MCF 10A (cell line): ENCODE data around the gene TRIM62. TPM values are rescaled to one million over a fixed set of nuclear protein-coding genes. Genes with fewer than 3 reads are reported as not detected.

ENCODE experiments used
- BruUV-seq: library from RNA; stranded (reverse); fragments of 400-500 nt; replicated peaks from 2 replicates; lab custom pipeline; 2021; lab: Mats Ljungman, UMichigan
- CTCF ChIA-PET: fragments of 300-600 bp; sonication (Branson Sonifier 250); formaldehyde crosslinking; extraction: SDS; loops from one replicate; lab custom pipeline; 2021; ENCODE audit warnings: antibody characterized with exemption, inconsistent platforms; lab: Yijun Ruan, JAX
- POLR2A ChIA-PET: fragments of 300-600, 350-650 bp; sonication (Branson Sonifier 250); formaldehyde crosslinking; extraction: SDS; loops from one replicate; lab custom pipeline; 2020; ENCODE audit warnings: antibody characterized with exemption, inconsistent platforms; lab: Yijun Ruan, JAX
- DNase-seq: peaks from one replicate; pipeline ENCODE4 v3.0.0-alpha.2; 2018; ENCODE audit not compliant: unreplicated experiment
- H3K27ac Mint-ChIP-seq: one replicate; pipeline ENCODE4 v1.8.0; 2022; ENCODE audit warnings: mild to moderate bottlenecking, low read depth, mixed read lengths; ENCODE audit not compliant: unreplicated experiment
- H3K27me3 Mint-ChIP-seq: one replicate; pipeline ENCODE4 v1.8.0; 2022; ENCODE audit warnings: mixed read lengths; ENCODE audit not compliant: insufficient read depth, unreplicated experiment
- H3K36me3 Mint-ChIP-seq: one replicate; pipeline ENCODE4 v1.8.0; 2022; ENCODE audit warnings: mild to moderate bottlenecking, moderate library complexity, mixed read lengths; ENCODE audit not compliant: insufficient read depth, unreplicated experiment
- H3K4me1 Mint-ChIP-seq: one replicate; pipeline ENCODE4 v1.8.0; 2022; ENCODE audit warnings: mixed read lengths; ENCODE audit not compliant: insufficient read depth, unreplicated experiment
- H3K4me3 Mint-ChIP-seq: one replicate; pipeline ENCODE4 v1.8.0; 2022; ENCODE audit warnings: mild to moderate bottlenecking, moderate library complexity, mixed read lengths; ENCODE audit not compliant: unreplicated experiment
- H3K9me3 Mint-ChIP-seq: one replicate; pipeline ENCODE4 v1.8.0; 2022; ENCODE audit warnings: mixed read lengths; ENCODE audit not compliant: unreplicated experiment
- CTCF ChIP-seq: fragments of 200-600 bp; IDR thresholded peaks from one replicate; pipeline ENCODE4 v1.8.0; 2022; ENCODE audit warnings: antibody characterized with exemption, mild to moderate bottlenecking; ENCODE audit not compliant: unreplicated experiment
- intact Hi-C: fragments of 100-400 bp; cut with micrococcal nuclease; formaldehyde crosslinking; loops from 2 replicates; pipeline ENCODE4 v1.14.1; 2022
- total RNA-seq: library from RNA; stranded (reverse); gene quantifications from 2 replicates; pipeline ENCODE4 v1.2.3, GENCODE V29; 2022

TRIM62 gene
- total RNA-seq, 1 experiment from 2014 or later, result 2.4 TPM

GRCh38 chr1:33155877-33156538 is 25.8 kb downstream of the TRIM62 start:
- no peak for DNase-seq
- Mint-ChIP-seq H3K27ac (no peak overlapping the region), H3K9me3 (no peaks in the 10 kb centered on the region), H3K4me1 (no peaks in the 10 kb centered on the region), H3K27me3 (no peaks in the 10 kb centered on the region), H3K36me3 (no peaks in the 10 kb centered on the region), H3K4me3 (no peak overlapping the region)
- no TSS peak for BruUV-seq
- ChIA-PET POLR2A (no interaction called here), CTCF (interaction anchor here (1.2 kb wide), 1 partner anchor 315 kb away, joined by 3 read pairs; no protein-coding TSS in a partner anchor)
- intact Hi-C loops, result no loop called here
- TF ChIP-seq CTCF, result no peak

GRCh38 chr1:33153650-33154049 is 28.2 kb downstream of the TRIM62 start:
- Mint-ChIP-seq H3K36me3 (peaks cover 7% of the 10 kb centered on the region), H3K4me3 (no peak overlapping the region), H3K9me3 (no peaks in the 10 kb centered on the region), H3K4me1 (no peaks in the 10 kb centered on the region), H3K27me3 (no peaks in the 10 kb centered on the region), H3K27ac (no peak overlapping the region)
- intact Hi-C loops, result no loop called here
- no peak for DNase-seq
- BruUV-seq, result no TSS peak
- ChIA-PET POLR2A (no interaction called here), CTCF (interaction anchor here (0.6 kb wide), 1 partner anchor 210 kb away, joined by 4 read pairs; no protein-coding TSS in a partner anchor)
- no peak for TF ChIP-seq CTCF

- H3K9me3 Mint-ChIP-seq, result no peaks in the 10 kb centered on the region
- ChIA-PET CTCF (interaction anchor here (0.6 kb wide), 1 partner anchor 253 kb away, joined by 5 read pairs; no protein-coding TSS in a partner anchor), POLR2A (no interaction called here)
- peaks cover 7% of the 10 kb centered on the region for H3K36me3 Mint-ChIP-seq
- no peak overlapping the region for H3K4me3 Mint-ChIP-seq
- no peak for TF ChIP-seq CTCF
- H3K4me1 Mint-ChIP-seq, result no peaks in the 10 kb centered on the region
- no TSS peak for BruUV-seq
- intact Hi-C loops, result no loop called here
- no peak for DNase-seq
- H3K27me3 Mint-ChIP-seq, result no peaks in the 10 kb centered on the region
- H3K27ac Mint-ChIP-seq, result no peak overlapping the region
Measured at GRCh38 chr1:33152685-33153432, 29.0 kb downstream of the TRIM62 start.

- no peak for TF ChIP-seq CTCF
- H3K27ac Mint-ChIP-seq, result no peak overlapping the region
- H3K4me1 Mint-ChIP-seq, result no peaks in the 10 kb centered on the region
- POLR2A ChIA-PET, result interaction anchor here (0.6 kb wide), 1 partner anchor 71 kb away, joined by 3 read pairs; no protein-coding TSS in a partner anchor
- DNase-seq, result no peak
- no peak overlapping the region for H3K4me3 Mint-ChIP-seq
- CTCF ChIA-PET, result interaction anchor here (0.7 to 1.8 kb wide), 3 partner anchors 13 to 227 kb away, joined by 3 to 4 read pairs (median 3); no protein-coding TSS in a partner anchor
- intact Hi-C loops, result no loop called here
- BruUV-seq, result no TSS peak
- peaks cover 7% of the 10 kb centered on the region for H3K36me3 Mint-ChIP-seq
- no peaks in the 10 kb centered on the region for H3K9me3 Mint-ChIP-seq
- H3K27me3 Mint-ChIP-seq, result no peaks in the 10 kb centered on the region
Measured at GRCh38 chr1:33151116-33151515, 30.7 kb downstream of the TRIM62 start.
